Transverse colon (tissue), 4 donors: Measurements from ENCODE around the gene SEMA3C. TPM values are rescaled to one million over a fixed set of nuclear protein-coding genes. Genes with fewer than 3 reads are reported as not detected.
"Not testable (repeated sequence)": the region's sequence is repeated elsewhere in the genome, so short reads cannot be mapped to it uniquely, and the experiment has no call there.

ENCODE experiments used
- DNase-seq: peaks from one replicate; pipeline ENCODE4 v3.0.0-alpha.2; 2019
- H3K27ac ChIP-seq, 4 donors: fragments of 200-600 bp; sonication (generic); 2 replicates each; pipeline ENCODE4 v1.5.1; 2016 to 2018; ENCODE audit warnings: inconsistent platforms in 4 of 4
- H3K27me3 ChIP-seq: fragments of 200-600 bp; sonication (generic); 2 replicates; pipeline ENCODE4 v1.5.1; 2017; ENCODE audit warnings: inconsistent platforms
- H3K36me3 ChIP-seq, 4 donors: fragments of 200-600 bp; sonication (generic); 2 replicates each; pipeline ENCODE4 v1.5.1; 2017 to 2019; ENCODE audit warnings: inconsistent platforms in 4 of 4
- H3K4me1 ChIP-seq, 4 donors: fragments of 200-600 bp; sonication (generic); 2 replicates each; pipeline ENCODE4 v1.5.1; 2017 to 2020; ENCODE audit warnings: inconsistent platforms in 4 of 4
- H3K4me3 ChIP-seq, 4 donors: fragments of 200-600 bp; sonication (generic); 1 replicate in 1 of 4; 2 replicates in 3 of 4; pipeline versions ENCODE4 v1.5.1 to v1.6.1; 2017 to 2019; ENCODE audit warnings: inconsistent platforms in 4 of 4
- H3K9me3 ChIP-seq, 2 donors: fragments of 200-600 bp; sonication (generic); 2 replicates each; pipeline ENCODE4 v1.5.1; 2017 to 2019; ENCODE audit warnings: inconsistent platforms in 2 of 2
- CTCF ChIP-seq, 5 experiments: fragments of 200-600 bp in 3 of 5; fragments of 450-650 bp in 2 of 5; sonication (generic) in 3 of 5; IDR thresholded peaks; 1 replicate in 2 of 5; 2 replicates in 3 of 5; pipeline ENCODE4 v1.5.1; 2016 to 2017; ENCODE audit warnings: antibody characterized with exemption in 5 of 5, inconsistent platforms in 3 of 5, mild to moderate bottlenecking in 2 of 5, moderate library complexity in 1 of 5
- EP300 ChIP-seq: sonication (generic); formaldehyde crosslinking; IDR thresholded peaks from one replicate; pipeline ENCODE4 v1.6.1; 2017; ENCODE audit warnings: antibody characterized with exemption, low read depth
- POLR2A ChIP-seq: fragments of 450-650 bp; IDR thresholded peaks from one replicate; pipeline ENCODE4 v1.6.1; 2016; ENCODE audit warnings: antibody characterized with exemption, mild to moderate bottlenecking, moderate library complexity
- POLR2AphosphoS5 ChIP-seq, 3 donors: sonication (generic); formaldehyde crosslinking; IDR thresholded peaks; one replicate each; pipeline ENCODE4 v1.6.1; 2016; ENCODE audit warnings: antibody characterized with exemption in 3 of 3
- WGBS, 2 donors: methylation state at CpG; one replicate each; pipeline ENCODE4 v1.1.5; 2018; ENCODE audit warnings: low coverage in 1 of 2; 5-methylcytosine and 5-hydroxymethylcytosine counted together
- in situ Hi-C, 4 donors: fragments of 200-750 bp; cut with MboI; loops; one replicate each; pipeline versions ENCODE4 v1.15.0 to v1.15.1; 2017; ENCODE audit warnings: low sequenced_read_pairs in 3 of 4, low pct_ligation_motif_present in 1 of 4, low pct_unique_long_range_greater_than_20kb in 1 of 4
- intact Hi-C: fragments of 100-400 bp; cut with DNase I; formaldehyde crosslinking; loops from one replicate; pipeline ENCODE4 v1.15.1; 2023; ENCODE audit warnings: low total_unique reads
- total RNA-seq, 4 donors: library from RNA; depleted of rRNA; stranded (reverse); fragments of >200 nt; gene quantifications; one replicate each; pipeline ENCODE4 v1.1.0, GENCODE V29; 2016

The SEMA3C gene
- total RNA-seq, 4 donors from 2014 or later: 34.0 to 83.8 (median 79.9) TPM

GRCh38 chr7:80934321-80934720 is 15.5 kb upstream of the SEMA3C start:
- in situ Hi-C loops (no loop called here), intact Hi-C loops (no loop called here)
- Histone ChIP-seq H3K9me3 (no peaks in the 10 kb centered on the region), H3K4me1 (no peaks in the 10 kb centered on the region), H3K4me3 (no peak overlapping the region), H3K36me3 (no peaks in the 10 kb centered on the region), H3K27me3 (no peaks in the 10 kb centered on the region), H3K27ac (no peak overlapping the region)
- 82 to 83% methylated on average over 1 of the region's 1 CpG for WGBS, 2 donors
- no peak for DNase-seq
- no peak for TF ChIP-seq POLR2A
- TF ChIP-seq POLR2AphosphoS5 (IDR thresholded peaks at IDR 0.05): no peak
- TF ChIP-seq EP300: no peak
- TF ChIP-seq CTCF (IDR thresholded peaks at IDR 0.05): no peak

- in situ Hi-C loops: no loop called here
- no peak overlapping the region for H3K4me3 ChIP-seq
- no peak for DNase-seq
- no peak overlapping the region for H3K27ac ChIP-seq
- TF ChIP-seq POLR2AphosphoS5 (IDR thresholded peaks at IDR 0.05) (no peak), CTCF (IDR thresholded peaks at IDR 0.05) (no peak), EP300 (no peak), POLR2A (no peak)
- no peaks in the 10 kb centered on the region for H3K36me3 ChIP-seq
- no peaks in the 10 kb centered on the region for H3K9me3 ChIP-seq
- no peaks in the 10 kb centered on the region for H3K27me3 ChIP-seq
- intact Hi-C loops: no loop called here
- H3K4me1 ChIP-seq: no peaks in the 10 kb centered on the region
Measured at GRCh38 chr7:80932536-80932935, 13.7 kb upstream of the SEMA3C start.

GRCh38 chr7:80929619-80930018 is 10.8 kb upstream of the SEMA3C start:
- WGBS, 2 donors: 70 to 90% methylated on average over 2 to 3 of the region's 3 CpGs
- Histone ChIP-seq H3K4me3 (no peak overlapping the region), H3K27ac (no peak overlapping the region), H3K4me1 (peaks cover 0 to 3% (median 0%) of the 10 kb centered on the region in 4 donors), H3K36me3 (no peaks in the 10 kb centered on the region), H3K27me3 (no peaks in the 10 kb centered on the region), H3K9me3 (no peaks in the 10 kb centered on the region)
- intact Hi-C loops (no loop called here), in situ Hi-C loops (no loop called here)
- no peak for TF ChIP-seq POLR2A
- no peak for TF ChIP-seq POLR2AphosphoS5 (IDR thresholded peaks at IDR 0.05)
- TF ChIP-seq EP300: no peak
- no peak for TF ChIP-seq CTCF (IDR thresholded peaks at IDR 0.05)
- DNase-seq: no peak

GRCh38 chr7:80926955-80927354 is 8.1 kb upstream of the SEMA3C start:
- in situ Hi-C loops, H3K36me3 ChIP-seq, H3K27ac ChIP-seq, DNase-seq, H3K4me3 ChIP-seq, H3K27me3 ChIP-seq, intact Hi-C loops, H3K9me3 ChIP-seq: not testable (repeated sequence)
- H3K4me1 ChIP-seq: peaks cover 9 to 28% (median 16%) of the 10 kb centered on the region in 4 donors
- 99 to 100% methylated on average over 1 to 6 of the region's 6 CpGs for WGBS, 2 donors

- WGBS, 2 donors: 23 to 28% methylated on average over 2 of the region's 2 CpGs
- in situ Hi-C loops: loop anchor here (25.0 kb wide), 2 partner anchors 212 to 538 kb away; no protein-coding TSS in a partner anchor
- H3K4me3 ChIP-seq: no peak overlapping the region
- no peak for DNase-seq
- H3K4me1 ChIP-seq: peaks cover 9 to 55% (median 23%) of the 10 kb centered on the region in 4 donors
- no peaks in the 10 kb centered on the region for H3K9me3 ChIP-seq
- H3K27me3 ChIP-seq: no peaks in the 10 kb centered on the region
- peak overlapping the region in 3 of 4 donors; percentile 28 to 90 (median 55) for H3K27ac ChIP-seq
- no peaks in the 10 kb centered on the region for H3K36me3 ChIP-seq
- no peak for TF ChIP-seq CTCF (IDR thresholded peaks at IDR 0.05)
- no peak for TF ChIP-seq POLR2AphosphoS5 (IDR thresholded peaks at IDR 0.05)
- TF ChIP-seq POLR2A: no peak
- no peak for TF ChIP-seq EP300
- intact Hi-C loops: no loop called here
Measured at GRCh38 chr7:80924090-80924489, 5.2 kb upstream of the SEMA3C start.
